ENCODE data around the gene CCDC47.
"Not testable (repeated sequence)": the region's sequence is repeated elsewhere in the genome, so short reads cannot be mapped to it uniquely, and the experiment has no call there.

Gene CCDC47

DNA sequence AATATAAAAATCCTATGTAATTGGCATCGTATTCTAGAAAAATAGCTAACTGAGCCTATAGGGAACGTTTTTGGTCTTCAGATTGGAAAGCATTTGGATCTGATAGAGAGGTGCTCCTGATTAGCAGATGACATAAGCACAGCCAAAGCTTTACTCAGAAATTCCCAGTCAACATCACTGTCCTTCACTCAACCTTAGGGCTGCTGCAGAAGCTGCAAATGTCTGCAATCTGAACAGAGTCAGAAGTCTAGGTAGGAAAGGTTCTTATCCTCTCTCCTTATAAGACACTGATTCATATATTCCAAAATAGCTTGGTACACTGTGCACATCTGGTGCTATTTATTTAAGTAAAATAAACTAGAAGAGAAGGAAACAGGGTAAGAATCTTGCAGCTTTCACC, 51.0 kb downstream of the CCDC47 start:
- DNase-seq (ENCODE audit: low read depth), result no peak

DNA sequence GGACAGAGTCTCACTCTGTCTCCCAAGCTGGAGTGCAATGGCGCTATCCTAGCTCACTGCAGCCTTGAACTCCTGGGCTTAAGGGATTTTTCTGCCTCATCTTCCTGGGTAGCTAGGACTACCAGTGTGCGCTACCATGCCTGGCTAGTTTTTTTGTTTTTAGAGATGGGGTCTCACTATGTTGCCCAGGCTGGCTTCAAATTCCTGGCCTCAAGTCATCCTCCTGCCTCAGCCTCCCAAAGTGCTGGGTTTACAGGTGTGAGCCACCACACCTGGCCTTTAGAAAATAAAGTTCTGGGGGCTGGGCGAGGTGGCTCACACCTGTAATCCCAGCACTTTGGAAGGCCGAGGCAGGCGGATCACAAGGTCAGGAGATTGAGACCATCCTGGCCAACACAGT, 53.2 kb downstream of the CCDC47 start:
- not testable (repeated sequence) for DNase-seq (ENCODE audit: low read depth)

DNA sequence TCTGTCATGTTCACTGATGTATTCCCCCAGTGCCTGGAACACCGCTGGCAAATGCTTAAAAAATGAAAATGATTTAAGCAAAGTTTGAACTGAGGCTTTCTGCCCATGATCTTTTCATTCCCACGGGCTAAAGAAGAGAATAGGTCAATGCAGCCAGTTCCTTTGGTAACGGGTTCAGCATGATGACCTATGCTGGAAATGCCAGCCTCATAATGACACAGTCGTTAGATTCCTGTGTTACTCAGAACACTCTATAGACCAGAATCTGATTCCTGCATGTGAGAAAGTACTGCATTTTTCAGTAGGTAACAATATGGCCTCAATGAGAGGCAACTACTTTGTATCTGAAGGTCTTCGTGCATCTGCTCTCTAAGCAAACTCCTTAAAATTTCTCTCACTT, 54.4 kb downstream of the CCDC47 start:
- DNase-seq (ENCODE audit: low read depth), result no peak

DNA sequence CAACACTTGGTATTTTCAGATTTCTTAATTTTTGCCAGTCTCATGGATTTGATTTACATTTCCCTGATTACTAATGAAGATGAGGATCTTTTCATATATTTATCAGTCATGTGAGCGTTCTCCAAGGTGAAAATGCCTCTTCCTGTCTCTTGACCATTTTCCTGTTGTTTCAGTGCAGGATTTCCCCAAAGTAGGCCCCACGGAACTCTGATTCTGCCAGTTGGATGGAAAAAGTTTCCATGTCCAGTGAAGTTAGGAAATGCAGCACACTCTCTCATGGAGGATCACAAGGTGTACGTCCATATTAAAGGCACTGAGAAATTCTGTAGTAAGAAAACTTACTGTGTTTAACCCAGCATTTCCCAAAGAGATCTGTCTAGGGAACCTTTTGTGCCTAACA, 57.0 kb downstream of the CCDC47 start:
- no peak for DNase-seq (ENCODE audit: low read depth)

DNA sequence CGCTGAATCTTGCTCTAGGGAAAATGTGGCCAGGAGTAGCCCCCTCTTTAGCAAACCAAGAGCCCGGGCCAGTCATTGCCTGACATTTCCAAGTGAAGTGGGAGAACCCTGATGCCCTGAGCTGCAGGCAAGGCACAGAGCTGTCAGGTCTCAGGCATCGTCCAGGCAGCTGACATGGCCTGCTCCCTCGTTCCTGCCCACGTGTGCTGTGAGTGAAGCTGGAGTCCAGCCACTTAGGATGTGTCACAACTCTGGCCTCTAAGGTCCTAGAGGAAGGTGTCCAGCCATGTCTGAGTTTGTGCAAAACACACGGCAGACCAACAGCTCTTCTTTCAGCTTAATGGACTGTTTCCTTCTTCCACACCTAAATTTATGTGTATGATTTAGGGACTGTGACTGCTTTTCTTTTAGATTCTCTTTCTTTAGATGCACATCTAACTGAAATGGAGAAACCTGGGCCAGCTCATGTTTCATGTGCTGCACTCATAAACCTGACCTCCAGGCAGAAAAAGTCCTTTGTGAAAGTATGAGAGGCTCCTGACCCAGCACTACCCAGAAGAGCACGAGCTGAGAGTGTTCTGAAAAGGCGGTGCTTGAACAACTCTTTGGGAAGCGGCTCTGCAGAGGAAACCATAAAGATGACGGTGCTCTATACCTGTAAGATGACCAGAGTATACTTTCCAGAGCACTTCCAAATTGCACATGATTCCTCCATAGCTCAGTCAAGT, 58.7 kb downstream of the CCDC47 start:
- no peak for DNase-seq (ENCODE audit: low read depth)

DNA sequence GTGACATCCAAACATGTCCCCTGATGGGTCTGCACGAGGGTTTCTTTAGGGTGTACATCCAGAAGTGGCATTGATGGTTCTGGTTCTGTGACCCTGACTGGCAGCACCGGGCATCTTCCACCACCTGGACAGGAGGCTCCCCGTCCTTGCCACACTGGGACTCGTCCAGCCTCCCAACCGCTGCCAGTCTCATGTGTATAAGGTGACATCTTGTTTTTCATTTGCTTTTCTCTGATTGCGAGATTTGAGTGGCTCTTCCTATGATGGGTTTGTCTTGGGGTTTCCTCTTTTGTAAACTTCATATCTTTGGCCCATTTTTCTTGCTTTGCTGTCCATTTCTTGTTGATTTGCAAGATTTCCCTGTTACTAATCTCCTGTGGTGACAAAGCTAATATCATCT, 64.3 kb downstream of the CCDC47 start:
- DNase-seq (ENCODE audit: low read depth), result no peak

- DNase-seq (ENCODE audit: low read depth), result no peak
Observed at GRCh38 chr17:63707151-63707550, 66.2 kb downstream of the CCDC47 start.

GRCh38 chr17:63706336-63707082, 66.9 kb downstream of the CCDC47 start:
- DNase-seq (ENCODE audit: low read depth), result no peak

GRCh38 chr17:63705657-63706056, 67.7 kb downstream of the CCDC47 start:
- no peak for DNase-seq (ENCODE audit: low read depth)

DNA sequence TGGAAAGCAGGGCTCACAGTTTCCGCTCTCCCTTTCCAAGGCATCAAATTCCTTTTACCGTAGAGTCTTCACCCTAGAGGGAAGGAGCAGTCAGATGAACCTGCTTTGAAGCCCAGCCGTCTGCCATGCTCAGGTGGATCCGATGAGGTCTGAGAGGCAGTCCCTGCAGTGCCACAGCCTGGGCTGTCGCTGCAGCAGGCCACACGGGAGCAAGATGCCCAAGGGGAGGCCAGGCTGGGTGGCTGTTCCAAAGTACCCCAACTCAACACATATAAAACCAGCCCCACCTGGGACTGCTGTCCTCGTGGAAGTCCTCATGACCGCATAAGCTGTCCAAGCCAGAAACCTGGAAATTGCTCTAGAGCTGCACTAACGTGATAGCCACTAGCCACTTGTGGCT, 68.6 kb downstream of the CCDC47 start:
- no peak for DNase-seq (ENCODE audit: low read depth)

DNA sequence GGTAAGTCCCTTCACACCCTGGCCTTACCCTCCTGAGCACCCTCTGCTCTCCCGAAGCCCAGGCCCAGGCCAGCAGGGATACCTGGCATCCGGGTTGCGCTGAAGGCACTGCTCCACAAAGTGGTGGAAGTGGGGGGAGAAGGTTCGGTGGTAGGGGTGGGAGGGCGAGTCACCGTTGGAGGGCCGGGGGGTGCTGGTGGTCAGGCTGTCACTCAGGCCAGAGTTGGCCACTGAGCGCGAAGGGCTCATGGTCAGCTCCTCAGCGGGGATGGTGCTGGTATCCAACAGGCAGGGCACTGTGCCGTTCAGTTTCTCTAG, 69.2 kb downstream of the CCDC47 start:
- DNase-seq (ENCODE audit: low read depth), result no peak

GRCh38 chr17:63703556-63704258, 69.7 kb downstream of the CCDC47 start:
- DNase-seq (ENCODE audit: low read depth), result no peak

GRCh38 chr17:63703029-63703428, 70.4 kb downstream of the CCDC47 start:
- DNase-seq (ENCODE audit: low read depth), result no peak

GRCh38 chr17:63702721-63703015, 70.7 kb downstream of the CCDC47 start:
- DNase-seq (ENCODE audit: low read depth), result no peak

- no peak for DNase-seq (ENCODE audit: low read depth)
Observed at GRCh38 chr17:63701868-63702720, 71.3 kb downstream of the CCDC47 start.

- DNase-seq (ENCODE audit: low read depth), result no peak
Observed at GRCh38 chr17:63701456-63701820, 72.0 kb downstream of the CCDC47 start.

DNA sequence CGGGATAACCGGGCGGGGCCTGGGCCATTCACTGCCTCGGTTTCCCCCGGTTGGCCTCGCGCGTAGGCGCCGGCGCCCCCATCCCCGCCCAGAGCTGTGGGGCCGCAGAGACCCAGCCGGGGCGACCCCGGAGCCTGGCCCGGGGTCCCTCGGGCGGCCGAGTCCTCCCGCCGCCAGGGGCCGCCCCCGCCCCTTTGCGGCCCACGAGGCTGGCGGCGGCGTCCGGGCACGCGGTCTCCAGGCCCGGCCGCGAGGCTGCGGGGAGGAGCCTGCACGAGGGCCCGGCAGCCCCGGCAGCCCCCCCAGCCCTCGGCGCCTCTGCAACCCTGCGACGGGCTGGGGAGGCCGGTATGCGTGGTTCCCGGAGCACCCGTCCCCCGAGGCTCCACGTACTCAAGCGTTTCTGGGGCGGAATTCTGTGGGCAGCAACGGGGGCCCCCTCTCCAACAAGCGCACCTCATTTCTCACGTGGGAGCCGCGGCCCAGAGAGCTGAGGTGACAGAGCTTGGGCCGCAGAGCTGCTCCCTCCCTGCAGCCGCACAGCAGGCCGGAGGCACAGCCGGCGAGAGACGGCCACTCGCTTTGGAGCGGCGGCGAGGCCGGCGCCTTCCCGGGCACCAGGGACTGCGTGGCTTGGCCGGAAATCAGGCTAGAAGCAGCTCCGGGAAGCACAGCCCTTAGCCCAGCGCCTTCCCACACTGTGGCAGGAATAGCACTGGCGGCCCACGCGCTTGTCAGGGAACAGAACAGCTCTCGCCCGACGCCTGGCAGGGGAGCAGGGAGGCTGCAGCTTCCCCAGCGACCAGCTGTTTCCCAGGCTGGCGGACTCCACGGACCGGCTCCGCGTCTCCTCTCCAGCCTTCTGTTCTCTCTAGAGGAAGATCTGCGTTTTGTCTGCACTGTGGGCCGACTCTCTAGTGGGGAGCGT, 72.6 kb downstream of the CCDC47 start:
- DNase-seq (ENCODE audit: low read depth), result no peak

DNA sequence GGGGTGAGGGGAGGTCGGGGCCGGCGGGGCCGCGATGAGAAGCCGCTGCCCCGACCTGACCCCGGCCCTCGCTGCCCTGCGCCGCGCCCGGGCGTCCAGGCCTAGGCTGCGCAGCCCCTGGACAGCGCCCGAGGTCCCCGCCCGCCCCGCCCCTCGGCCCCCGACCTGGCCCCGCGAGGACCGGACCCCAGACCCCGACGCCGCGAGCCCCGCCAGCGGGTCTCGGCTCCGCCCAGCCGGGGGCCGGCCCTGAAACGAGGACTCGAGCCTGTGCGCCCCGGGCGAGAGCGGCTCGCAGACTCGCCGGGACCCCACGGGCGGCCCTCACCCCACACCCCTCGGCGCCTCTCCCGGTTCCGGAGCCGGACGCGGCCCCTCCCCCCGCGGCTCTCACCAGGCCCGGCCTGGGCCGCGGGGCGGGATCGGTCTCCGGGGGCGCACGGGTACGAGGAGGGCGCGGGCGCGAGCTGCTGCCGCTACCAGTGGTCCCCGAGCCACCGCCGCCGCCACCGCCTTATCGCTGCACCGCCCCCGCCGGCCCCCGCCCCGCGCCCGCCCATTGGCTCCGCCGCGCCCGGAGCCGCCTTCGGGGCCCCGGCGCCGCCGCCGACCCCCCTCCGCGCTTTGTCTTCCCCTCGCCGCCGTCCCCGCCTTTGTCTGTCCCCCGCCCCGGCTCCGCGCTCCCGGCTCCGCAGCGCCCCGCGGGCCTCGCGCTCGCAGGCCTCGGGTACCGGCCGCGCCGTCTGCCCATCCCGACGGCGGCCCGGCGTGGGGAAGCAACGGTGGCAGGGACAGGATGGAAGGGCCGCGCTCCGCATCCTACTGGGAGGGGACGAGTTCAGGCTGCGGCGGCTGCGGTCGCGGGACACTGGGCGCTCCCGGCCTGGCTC, 73.5 kb downstream of the CCDC47 start, which contains the start of gene LIMD2:
Gene LIMD2, minus strand, starts transcription at position 488 of the 890 bp plus-strand sequence. CDS start 827 bp downstream, outside the sequence.
- no peak for DNase-seq (ENCODE audit: low read depth)

DNA sequence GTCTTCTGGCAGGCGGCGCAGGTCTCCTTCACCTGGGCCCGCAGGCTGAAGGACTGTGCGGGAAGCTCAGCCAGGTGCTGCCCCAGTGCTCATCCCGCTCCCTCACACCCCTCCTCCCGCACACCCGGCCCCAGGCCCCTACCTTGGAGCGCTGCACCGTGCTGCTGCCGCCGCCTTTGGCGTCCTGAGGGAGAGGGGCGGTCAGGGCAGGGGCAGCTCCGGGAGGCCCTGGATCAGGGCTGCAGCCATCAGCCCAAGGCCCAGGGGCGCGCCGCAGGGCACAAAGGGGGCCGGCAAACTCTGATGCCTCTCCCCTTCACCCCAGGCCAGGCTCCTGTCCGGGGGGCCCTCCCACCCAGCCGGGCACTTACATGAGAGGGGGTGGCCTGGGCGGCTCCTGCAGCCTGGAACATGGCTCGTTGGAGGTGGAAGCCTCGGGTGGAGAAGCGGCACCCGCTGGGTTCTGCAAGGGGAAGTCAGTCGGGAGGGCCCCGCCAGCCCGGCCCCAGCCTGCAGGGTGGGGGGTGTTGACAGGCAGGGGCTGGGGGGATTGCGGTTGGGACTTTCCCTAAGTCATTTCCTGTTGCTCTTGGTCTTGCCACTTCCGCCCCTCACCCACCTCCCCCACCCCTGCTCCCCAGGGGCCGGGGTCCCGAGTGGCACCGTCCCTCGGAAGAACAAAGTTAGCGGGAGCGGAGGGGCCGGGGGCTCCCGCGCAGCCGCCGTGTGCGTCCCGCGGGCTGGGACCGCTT, 74.3 kb downstream of the CCDC47 start:
- DNase-seq (ENCODE audit: low read depth), result no peak

All from fibroblast of the conjunctiva (primary cell).